Tibial nerve (tissue), 4 donors: ENCODE data around the gene TPM2. TPM values are rescaled to one million over a fixed set of nuclear protein-coding genes. Genes with fewer than 3 reads are reported as not detected.

Experiments used
- DNase-seq, 2 donors: peaks; one replicate each; pipeline ENCODE4 v3.0.0-alpha.2; 2019; ENCODE audit warnings: low spot score in 2 of 2
- H3K27ac ChIP-seq, 4 donors: fragments of 200-600 bp; sonication (generic) in 3 of 4; one replicate each; pipeline ENCODE4 v1.5.1; 2017 to 2019; ENCODE audit warnings: mild to moderate bottlenecking in 1 of 4
- H3K27me3 ChIP-seq, 2 donors: fragments of 200-600 bp; sonication (generic) in 1 of 2; one replicate each; pipeline versions ENCODE4 v1.5.1 to v1.6.0; 2017 to 2019
- H3K36me3 ChIP-seq, 3 donors: fragments of 200-600 bp; sonication (generic); one replicate each; pipeline ENCODE4 v1.5.1; 2018 to 2019
- H3K4me1 ChIP-seq, 4 donors: fragments of 200-600 bp; sonication (generic) in 3 of 4; one replicate each; pipeline ENCODE4 v1.5.1; 2017 to 2019
- H3K4me3 ChIP-seq, 4 donors: fragments of 200-600 bp; sonication (generic) in 3 of 4; one replicate each; pipeline ENCODE4 v1.5.1; 2017 to 2019; ENCODE audit warnings: mild to moderate bottlenecking in 1 of 4, moderate library complexity in 1 of 4
- H3K9me3 ChIP-seq, 4 donors: fragments of 200-600 bp; sonication (generic) in 3 of 4; one replicate each; pipeline ENCODE4 v1.5.1; 2017 to 2019
- EP300 ChIP-seq, 2 donors: sonication (generic); formaldehyde crosslinking; IDR thresholded peaks; one replicate each; pipeline ENCODE4 v1.6.1; 2017; ENCODE audit warnings: antibody characterized with exemption in 2 of 2, mild to moderate bottlenecking in 1 of 2
- POLR2A ChIP-seq, 2 donors: fragments of 450-650 bp; IDR thresholded peaks; one replicate each; pipeline ENCODE4 v1.6.1; 2017; ENCODE audit warnings: antibody characterized with exemption in 2 of 2, mild to moderate bottlenecking in 2 of 2, moderate library complexity in 2 of 2
- WGBS, 2 donors: methylation state at CpG; one replicate each; pipeline ENCODE4 v1.1.5; 2018; 5-methylcytosine and 5-hydroxymethylcytosine counted together
- total RNA-seq, 4 donors: library from RNA; depleted of rRNA; stranded (reverse); fragments of >200 nt; gene quantifications; one replicate each; pipeline ENCODE4 v1.1.0, GENCODE V29; 2016
- TF ChIP-seq, protein P1 (sequence below), 5 experiments: fragments of 200-600 bp in 3 of 5; fragments of 450-650 bp in 2 of 5; sonication (generic) in 3 of 5; IDR thresholded peaks; one replicate each; pipeline ENCODE4 v1.5.1; 2016 to 2019; ENCODE audit warnings: antibody characterized with exemption in 5 of 5, mild to moderate bottlenecking in 3 of 5, moderate library complexity in 2 of 5

Gene TPM2
- total RNA-seq, 4 donors from 2014 or later, result 229 to 350 (median 289) TPM

DNA sequence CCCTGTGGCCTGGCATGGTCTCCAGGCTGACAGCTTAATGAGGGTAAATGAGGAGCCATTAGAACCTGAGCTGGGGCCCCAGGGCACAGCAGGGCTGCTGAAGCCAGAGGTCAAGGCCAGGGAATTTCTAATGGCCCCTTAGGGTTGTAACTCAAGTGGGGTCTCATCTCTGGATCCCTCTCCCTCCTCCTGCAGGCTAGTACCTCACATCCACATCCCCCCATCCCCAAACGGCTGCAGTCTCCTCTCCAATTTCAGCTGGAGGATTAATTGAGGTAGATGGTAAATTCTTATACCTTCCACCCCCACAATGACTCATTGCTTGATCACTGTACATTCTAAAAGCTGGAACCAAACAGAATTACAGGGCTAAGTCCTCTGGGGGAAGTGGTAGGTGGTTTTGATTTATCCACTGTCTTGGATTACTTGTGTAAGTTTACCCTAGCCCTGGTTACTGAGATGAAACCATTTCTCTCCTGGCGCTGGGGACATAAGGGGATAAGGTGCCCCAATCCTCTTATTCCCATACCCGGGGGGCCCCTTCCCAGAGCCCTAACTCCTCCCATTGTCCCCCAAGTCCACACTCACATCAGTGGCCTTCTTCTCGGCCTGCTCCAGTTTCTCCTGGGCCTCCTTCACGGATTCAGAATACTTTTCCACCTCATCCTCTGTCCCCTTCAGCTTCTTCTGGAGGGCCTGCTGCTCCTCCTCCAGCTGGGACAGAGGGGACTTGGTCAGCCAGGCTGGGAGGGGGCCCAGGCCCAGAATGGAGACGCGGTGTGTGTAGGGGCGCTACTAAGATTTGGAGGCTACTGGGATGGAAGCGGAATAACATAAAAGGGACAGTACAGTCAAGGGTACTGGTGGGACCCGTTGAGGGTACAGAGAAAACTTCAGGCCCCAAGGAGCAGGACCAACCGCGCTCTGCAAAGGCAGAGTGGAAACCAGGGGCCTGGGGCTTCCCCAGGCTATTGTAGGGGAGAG, 875 bp downstream of the TPM2 start:
- H3K4me3 ChIP-seq, result peak overlapping the region; percentile 63 to 92 (median 75)
- WGBS, 2 donors, result 38 to 45% methylated on average over 12 of the region's 12 CpGs
- H3K36me3 ChIP-seq, result peaks cover 0 to 24% (median 0%) of the 10 kb centered on the region in 3 donors
- DNase-seq, result no peak
- no peaks in the 10 kb centered on the region for H3K27me3 ChIP-seq
- TF ChIP-seq POLR2A (IDR thresholded peaks at IDR 0.05) (no peak), EP300 (IDR thresholded peaks at IDR 0.05) (no peak)
- TF ChIP-seq, protein P1, sequence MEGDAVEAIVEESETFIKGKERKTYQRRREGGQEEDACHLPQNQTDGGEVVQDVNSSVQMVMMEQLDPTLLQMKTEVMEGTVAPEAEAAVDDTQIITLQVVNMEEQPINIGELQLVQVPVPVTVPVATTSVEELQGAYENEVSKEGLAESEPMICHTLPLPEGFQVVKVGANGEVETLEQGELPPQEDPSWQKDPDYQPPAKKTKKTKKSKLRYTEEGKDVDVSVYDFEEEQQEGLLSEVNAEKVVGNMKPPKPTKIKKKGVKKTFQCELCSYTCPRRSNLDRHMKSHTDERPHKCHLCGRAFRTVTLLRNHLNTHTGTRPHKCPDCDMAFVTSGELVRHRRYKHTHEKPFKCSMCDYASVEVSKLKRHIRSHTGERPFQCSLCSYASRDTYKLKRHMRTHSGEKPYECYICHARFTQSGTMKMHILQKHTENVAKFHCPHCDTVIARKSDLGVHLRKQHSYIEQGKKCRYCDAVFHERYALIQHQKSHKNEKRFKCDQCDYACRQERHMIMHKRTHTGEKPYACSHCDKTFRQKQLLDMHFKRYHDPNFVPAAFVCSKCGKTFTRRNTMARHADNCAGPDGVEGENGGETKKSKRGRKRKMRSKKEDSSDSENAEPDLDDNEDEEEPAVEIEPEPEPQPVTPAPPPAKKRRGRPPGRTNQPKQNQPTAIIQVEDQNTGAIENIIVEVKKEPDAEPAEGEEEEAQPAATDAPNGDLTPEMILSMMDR (IDR thresholded peaks at IDR 0.05), result no peak
- H3K9me3 ChIP-seq, result no peaks in the 10 kb centered on the region
- H3K4me1 ChIP-seq, result peaks cover 0 to 69% (median 9%) of the 10 kb centered on the region in 4 donors
- peak overlapping the region; percentile 93 to 97 (median 95) for H3K27ac ChIP-seq

- Histone ChIP-seq H3K27ac (peak overlapping the region in 3 of 4 donors; percentile 94 to 97 (median 96)), H3K4me1 (peaks cover 0 to 69% (median 9%) of the 10 kb centered on the region in 4 donors), H3K27me3 (no peaks in the 10 kb centered on the region), H3K36me3 (peaks cover 0 to 32% (median 0%) of the 10 kb centered on the region in 3 donors), H3K9me3 (no peaks in the 10 kb centered on the region), H3K4me3 (peak overlapping the region in 2 of 4 donors; percentile 68 to 82)
- no peak for DNase-seq
- no peak for TF ChIP-seq POLR2A (IDR thresholded peaks at IDR 0.05)
- TF ChIP-seq EP300 (IDR thresholded peaks at IDR 0.05), result no peak
- TF ChIP-seq, protein P1 (IDR thresholded peaks at IDR 0.05), result no peak
- WGBS, 2 donors, result 61 to 68% methylated on average over 2 of the region's 2 CpGs
Measured at GRCh38 chr9:35687972-35688557, 1.7 kb downstream of the TPM2 start.

DNA sequence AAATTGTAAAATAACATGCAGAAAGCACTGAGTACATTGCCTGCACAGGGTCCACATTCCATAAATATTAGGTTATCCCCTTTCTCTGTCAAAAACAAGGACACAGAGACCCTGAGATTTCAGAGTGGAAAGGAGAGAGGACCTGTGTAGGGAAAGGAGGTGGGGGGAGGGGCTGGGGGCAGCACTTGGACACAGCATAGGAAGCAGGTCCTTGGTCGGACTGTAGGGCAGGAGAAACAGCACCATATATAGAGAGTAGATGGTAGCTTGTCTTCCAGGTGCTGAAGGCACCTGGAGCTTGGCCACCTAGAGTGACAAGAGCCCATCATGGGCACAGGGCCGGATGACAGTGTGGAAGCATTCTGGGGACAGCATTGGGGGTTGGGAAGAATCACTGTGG, 2.4 kb downstream of the TPM2 start:
- Histone ChIP-seq H3K4me3 (peak overlapping the region in 1 of 4 donors; percentile 82), H3K9me3 (no peaks in the 10 kb centered on the region), H3K27me3 (no peaks in the 10 kb centered on the region), H3K27ac (peak overlapping the region in 2 of 4 donors; percentile 58 to 96), H3K36me3 (peaks cover 0 to 39% (median 0%) of the 10 kb centered on the region in 3 donors), H3K4me1 (peaks cover 0 to 69% (median 9%) of the 10 kb centered on the region in 4 donors)
- no peak for DNase-seq
- TF ChIP-seq EP300 (IDR thresholded peaks at IDR 0.05), result no peak
- TF ChIP-seq POLR2A (IDR thresholded peaks at IDR 0.05), result no peak
- TF ChIP-seq, protein P1 (IDR thresholded peaks at IDR 0.05), result no peak
- WGBS, 2 donors, result 63 to 70% methylated on average over 2 of the region's 2 CpGs

DNA sequence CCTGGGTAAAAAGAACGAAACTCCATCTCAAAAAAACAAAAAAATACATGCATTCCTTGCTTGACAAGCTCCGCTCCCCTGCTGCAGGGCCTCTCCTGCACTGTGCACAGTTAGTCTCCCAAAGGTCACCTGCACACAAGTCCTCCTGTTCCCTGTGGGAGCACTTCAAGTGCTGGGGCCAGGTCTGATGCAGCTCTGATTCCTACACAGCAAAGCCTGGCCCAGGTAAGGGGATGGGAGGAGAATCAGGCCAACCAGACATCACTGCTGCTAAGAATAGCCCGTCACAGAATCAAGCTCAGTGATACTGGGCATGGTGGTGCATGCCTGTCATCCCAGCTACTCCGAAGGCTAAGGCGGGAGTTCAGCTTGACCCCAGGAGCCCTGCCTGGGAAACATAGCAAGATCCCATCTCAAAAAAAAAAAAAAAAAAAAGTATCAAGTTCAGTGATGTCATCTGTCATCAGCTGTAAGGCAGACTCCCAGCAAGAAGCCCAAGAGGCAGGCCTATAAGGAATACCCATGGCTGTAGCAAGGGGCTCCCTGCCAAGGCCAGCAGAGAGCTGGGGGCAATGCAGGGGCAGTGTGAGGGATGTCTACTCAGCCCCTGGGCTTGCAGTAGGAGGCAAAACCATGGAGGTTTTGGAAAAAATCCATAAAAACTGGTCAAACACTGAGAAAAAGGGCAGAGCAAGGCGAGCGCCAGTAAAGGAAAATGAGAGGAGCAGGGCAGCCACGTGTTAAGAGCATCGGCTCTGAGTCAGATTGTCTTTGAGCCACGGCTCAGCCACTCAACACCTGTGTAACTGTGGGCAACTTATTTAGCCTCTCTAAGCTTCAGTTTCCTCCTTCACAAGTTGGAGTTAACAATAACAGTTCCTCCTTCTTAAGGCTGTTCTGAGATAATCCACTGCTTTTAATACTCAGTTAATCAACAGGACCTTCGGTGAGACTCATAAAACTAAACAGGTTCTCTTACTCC, 3.2 kb downstream of the TPM2 start:
- H3K9me3 ChIP-seq, result no peaks in the 10 kb centered on the region
- no peaks in the 10 kb centered on the region for H3K27me3 ChIP-seq
- peak overlapping the region in 2 of 4 donors; percentile 58 to 96 for H3K27ac ChIP-seq
- H3K4me3 ChIP-seq, result peak overlapping the region in 1 of 4 donors; percentile 82
- H3K4me1 ChIP-seq, result peaks cover 0 to 64% (median 9%) of the 10 kb centered on the region in 4 donors
- 50 to 64% methylated on average over 11 of the region's 11 CpGs for WGBS, 2 donors
- H3K36me3 ChIP-seq, result peaks cover 0 to 47% (median 0%) of the 10 kb centered on the region in 3 donors
- no peak for DNase-seq
- TF ChIP-seq, protein P1 (IDR thresholded peaks at IDR 0.05), result no peak
- no peak for TF ChIP-seq EP300 (IDR thresholded peaks at IDR 0.05)
- no peak for TF ChIP-seq POLR2A (IDR thresholded peaks at IDR 0.05)
